ENCODE measurements around the gene ADARB1. TPM values are rescaled to one million over a fixed set of nuclear protein-coding genes. Genes with fewer than 3 reads are reported as not detected.
"Not testable (repeated sequence)": the region's sequence is repeated elsewhere in the genome, so short reads cannot be mapped to it uniquely, and the experiment has no call there.

The ADARB1 gene
- polyA plus RNA-seq, 1 donor = 24.0 TPM

- DNase-seq = no peak
These were observed 63.2 kb downstream of the ADARB1 start for GRCh38 chr21:45137612-45137937.

DNA sequence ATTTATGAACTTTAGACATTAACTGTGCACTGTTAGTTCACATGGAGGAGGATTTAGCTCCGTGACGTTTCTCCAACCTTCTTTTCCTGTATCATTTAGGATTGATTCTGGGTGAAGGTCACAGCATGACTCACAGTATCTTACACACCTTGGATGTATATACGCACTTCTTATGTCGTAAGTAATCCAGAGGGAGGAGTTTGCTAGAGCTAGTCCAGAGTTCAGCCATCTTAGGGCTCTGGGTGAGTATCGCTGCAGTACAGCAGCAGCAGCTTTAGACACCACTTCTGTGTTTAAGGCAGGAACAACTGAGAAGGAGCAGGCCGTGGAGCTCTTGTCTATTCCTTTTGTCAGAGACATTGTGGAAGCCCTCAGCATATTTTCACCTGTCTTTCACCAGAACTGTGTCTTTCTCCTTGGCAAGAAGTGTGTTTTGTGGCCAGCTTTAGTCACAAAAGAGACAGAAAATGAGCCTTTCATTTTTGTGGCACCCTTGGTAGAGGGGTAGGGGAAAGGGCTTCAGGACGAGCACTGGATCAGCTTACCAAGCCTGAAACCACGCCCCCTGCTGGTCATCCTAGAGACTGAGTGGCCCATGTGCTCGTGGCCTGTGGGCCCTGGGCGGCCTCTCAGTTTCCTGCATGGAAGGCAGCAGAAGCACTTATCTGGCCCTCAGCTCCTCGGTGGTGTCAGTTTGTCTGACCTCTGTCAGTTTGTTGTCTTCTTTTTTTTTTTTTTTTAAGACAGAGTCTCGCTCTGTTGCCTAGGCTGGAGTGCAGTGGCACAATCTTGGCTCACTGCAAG lies 64.0 kb downstream of the ADARB1 start:
- DNase-seq = no peak

- not testable (repeated sequence) for DNase-seq
These were observed 64.6 kb downstream of the ADARB1 start for GRCh38 chr21:45139003-45139360.

- DNase-seq = no peak
These were observed 65.1 kb downstream of the ADARB1 start for GRCh38 chr21:45139473-45139872.

DNA sequence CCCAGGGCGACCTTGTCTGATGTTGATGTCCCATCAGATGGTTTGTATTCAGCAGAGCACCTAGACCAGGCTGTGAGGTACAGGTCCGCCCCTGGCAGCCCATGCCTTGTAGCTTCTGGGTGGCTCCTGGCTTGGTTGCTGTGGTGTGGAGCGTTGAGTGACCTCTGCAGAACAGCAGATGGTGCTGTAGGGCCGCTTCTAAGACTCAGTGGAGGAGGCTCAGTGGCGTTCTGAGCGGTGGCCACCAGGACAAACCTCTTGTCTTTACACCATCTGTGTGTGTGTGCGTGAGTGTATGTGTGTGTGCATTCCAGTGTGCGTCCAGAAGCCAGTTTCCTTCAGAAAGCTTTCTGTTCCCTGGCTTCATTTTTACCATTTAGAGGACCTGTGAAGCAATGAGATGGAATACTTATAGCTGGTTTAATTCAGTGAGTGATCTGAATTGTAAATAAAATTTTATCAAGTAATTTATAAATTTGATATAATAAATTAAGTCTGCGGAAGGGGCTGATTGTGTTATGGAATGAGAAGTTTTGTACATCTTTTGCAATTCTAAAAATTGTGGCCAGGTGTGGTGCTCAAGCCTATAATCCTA lies 66.1 kb downstream of the ADARB1 start:
- DNase-seq = peak; percentile 84

- not testable (repeated sequence) for DNase-seq
These were observed 66.6 kb downstream of the ADARB1 start for GRCh38 chr21:45140944-45141343.

GRCh38 chr21:45141507-45141906 lies 67.1 kb downstream of the ADARB1 start:
- DNase-seq = no peak

- DNase-seq = no peak
These were observed 68.3 kb downstream of the ADARB1 start for GRCh38 chr21:45142469-45143308.

DNA sequence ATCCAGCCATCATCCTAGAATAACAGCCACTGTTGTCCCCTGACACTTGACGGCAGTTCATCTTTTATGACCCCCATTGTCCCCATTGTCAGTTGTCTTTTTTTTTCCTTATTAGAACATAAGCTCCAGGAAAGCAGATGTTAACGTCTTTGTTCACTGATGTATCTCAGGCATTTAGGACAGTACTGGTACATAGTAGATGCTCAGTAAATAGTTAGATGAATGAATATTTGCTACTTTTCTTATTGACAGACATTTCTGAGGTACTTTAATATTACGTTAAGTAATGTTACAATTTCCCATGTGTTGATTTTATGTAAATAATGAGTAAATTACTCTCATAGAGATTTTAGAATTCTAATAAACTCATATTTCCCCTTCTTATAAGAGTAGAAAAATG lies 69.5 kb downstream of the ADARB1 start:
- DNase-seq = no peak

DNA sequence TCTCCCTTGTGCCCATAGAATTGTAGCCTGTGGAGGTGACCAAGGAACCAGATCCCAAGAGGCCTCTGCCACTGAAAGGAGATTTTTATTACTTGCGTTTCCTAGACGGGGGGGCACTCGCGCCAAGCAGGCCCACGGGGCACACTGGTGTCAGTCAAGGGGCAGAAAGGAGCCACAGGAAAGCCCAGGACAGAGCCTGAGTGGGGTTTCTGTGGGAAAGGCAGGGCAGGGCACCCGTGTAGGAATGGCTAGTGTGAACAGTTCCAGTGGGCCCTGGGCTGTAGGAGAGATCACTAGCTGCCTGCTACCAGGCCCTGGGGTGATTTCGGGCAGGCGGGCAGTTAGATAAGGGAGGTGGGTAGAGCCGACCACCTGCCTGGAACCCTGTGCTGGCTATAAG lies 70.8 kb downstream of the ADARB1 start:
- DNase-seq = no peak

- DNase-seq = not testable (repeated sequence)
These were observed 71.5 kb downstream of the ADARB1 start for GRCh38 chr21:45145846-45146245.

- no peak for DNase-seq
These were observed 71.9 kb downstream of the ADARB1 start for GRCh38 chr21:45146306-45146705.

DNA sequence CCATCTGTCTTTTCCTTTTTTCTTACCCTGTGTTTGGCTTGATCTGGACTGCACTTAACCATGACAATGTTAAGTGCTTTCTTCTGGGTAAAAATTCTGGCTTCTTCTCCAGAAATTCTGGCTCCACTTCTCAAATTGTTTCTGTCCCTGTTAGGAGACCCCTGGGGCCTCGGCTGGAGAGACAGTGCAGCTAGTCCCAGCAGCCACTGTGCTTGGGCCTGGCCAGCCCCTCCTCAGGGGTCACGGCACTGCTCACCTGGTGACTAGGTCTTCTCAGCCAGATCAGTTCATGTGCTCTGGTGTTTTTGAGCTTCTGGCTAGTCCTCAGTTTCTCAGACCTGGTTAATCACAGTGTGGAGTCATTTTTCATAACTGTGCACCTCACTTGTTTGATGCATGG lies 72.4 kb downstream of the ADARB1 start:
- DNase-seq = no peak

GRCh38 chr21:45147473-45148315 lies 73.3 kb downstream of the ADARB1 start:
- DNase-seq = no peak

GRCh38 chr21:45148316-45148990 lies 74.1 kb downstream of the ADARB1 start:
- DNase-seq = no peak

DNA sequence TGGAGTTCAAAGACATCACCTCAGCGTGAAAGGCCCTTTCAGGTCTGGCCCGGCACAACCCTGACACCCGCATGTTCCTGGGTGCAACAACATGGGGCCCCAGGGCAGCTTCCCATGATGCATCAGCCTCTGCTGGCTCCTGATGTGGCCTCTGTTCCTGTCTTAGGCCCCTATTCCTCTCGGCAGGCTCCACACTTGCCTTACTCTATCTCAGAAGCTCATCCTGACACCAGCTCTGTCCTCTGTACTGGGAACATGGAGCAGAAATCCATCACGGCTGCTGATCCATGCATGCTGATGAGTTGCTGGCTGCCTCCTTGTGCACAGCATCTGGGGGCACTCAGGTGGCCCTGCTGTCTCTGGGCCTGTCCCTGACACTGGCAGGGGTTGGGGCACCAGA lies 74.6 kb downstream of the ADARB1 start:
- no peak for DNase-seq

GRCh38 chr21:45150638-45151131 lies 76.3 kb downstream of the ADARB1 start:
- DNase-seq = no peak

DNA sequence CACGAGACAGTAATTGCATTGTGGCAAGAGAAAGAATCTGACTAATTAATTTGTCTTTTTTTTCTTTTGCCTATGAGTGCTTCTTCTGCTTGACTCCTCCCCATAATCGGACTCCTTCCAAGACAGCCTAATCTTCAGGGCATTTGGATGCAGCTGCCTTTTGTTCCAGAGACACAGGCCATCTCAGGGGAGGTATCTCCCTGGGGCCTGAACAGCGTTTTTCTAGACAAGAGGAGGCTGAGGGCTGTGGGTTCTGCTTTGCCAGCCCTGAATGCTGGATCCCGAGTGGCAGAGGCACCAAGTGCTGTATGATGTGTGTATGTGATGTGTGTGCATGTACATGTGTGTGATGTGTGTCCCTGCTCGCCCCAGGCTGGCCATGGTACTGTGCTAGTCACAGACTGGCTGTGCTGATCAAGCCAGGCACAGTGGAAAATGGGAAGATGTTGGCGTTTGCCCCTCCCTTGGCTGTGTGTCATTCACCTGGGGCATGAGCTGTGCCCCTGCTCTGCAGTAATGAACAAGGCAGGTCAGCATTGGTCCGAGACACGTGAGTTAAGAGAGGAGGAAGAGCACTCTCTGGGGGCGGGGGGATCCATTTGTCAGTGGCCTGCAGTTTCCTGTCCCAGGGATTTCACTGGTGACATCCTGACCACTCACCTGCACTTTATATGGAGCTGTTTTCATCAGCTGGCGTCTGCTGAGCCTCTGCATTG lies 77.2 kb downstream of the ADARB1 start:
- DNase-seq = no peak

- no peak for DNase-seq
These were observed 77.9 kb downstream of the ADARB1 start for GRCh38 chr21:45152265-45152746.

DNA sequence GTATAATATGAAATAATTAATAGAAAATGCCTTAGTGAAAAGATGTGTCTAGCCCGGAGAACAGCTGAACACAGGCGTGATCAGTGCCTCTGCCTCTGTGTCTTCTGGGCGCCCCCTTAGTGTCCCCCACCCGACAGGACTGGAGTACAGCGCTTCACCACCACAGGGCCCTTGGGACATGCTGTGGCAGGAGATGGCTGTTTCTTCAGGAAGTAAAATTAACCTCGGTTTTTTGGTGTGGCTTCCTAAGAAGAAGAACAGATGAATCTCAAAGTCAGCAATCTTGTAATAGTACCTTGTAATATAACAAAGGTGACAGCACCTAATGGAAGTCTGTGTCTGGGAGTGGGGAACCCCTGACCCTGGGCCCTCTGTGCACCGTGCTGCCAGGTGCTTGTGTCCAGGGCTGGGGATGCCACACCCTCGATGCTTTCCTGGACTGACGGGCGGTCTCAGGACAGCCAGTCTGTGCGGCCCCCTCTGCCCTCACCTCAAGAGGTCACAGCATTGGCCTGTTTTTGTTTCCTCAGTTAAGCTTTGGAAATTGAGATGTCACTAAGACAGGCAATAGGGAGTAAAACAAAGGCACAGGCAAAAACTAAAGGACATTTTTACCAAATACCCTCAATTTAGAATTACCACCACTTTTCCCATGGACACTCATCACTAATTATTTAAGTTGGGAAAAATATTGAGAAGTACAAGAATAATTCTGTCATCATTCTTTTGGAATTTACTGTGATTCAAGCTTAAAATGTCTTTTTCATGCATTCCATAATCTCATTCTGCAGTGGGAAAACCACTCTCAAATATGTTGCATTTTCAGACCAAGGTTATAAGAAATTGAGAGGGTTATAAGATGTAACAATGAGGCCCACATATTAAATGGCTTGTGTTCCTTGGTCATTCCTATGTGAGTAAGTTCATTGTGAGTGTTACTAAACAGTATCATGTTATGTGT lies 79.3 kb downstream of the ADARB1 start:
- no peak for DNase-seq
